ENCODE results near the gene MEF2C.
"Not testable (repeated sequence)": the region's sequence is repeated elsewhere in the genome, so short reads cannot be mapped to it uniquely, and the experiment has no call there.

Gene MEF2C

GRCh38 chr5:88883059-88883835 is at the start of gene MEF2C:
Gene MEF2C (minus strand): TSS chr5:88883184. CDS start chr5:88823788, 59,396 bp downstream.
- DNase-seq, result peak in 13 of 14 donors; percentile 14 to 87 (median 75)

- no peak for DNase-seq
Measured at GRCh38 chr5:88932541-88932940, 49.6 kb upstream of the MEF2C start.

GRCh38 chr5:88930335-88930734 is 47.4 kb upstream of the MEF2C start:
- DNase-seq, result no peak

GRCh38 chr5:88929385-88929784 is 46.4 kb upstream of the MEF2C start:
- DNase-seq, result no peak

GRCh38 chr5:88926774-88927173 is 43.8 kb upstream of the MEF2C start:
- DNase-seq, result no peak

GRCh38 chr5:88925692-88926490 is 42.9 kb upstream of the MEF2C start:
- DNase-seq, result no peak

GRCh38 chr5:88924330-88924657 is 41.3 kb upstream of the MEF2C start:
- no peak for DNase-seq

- DNase-seq, result no peak
Measured at GRCh38 chr5:88923623-88924329, 40.8 kb upstream of the MEF2C start.

- DNase-seq, result not testable (repeated sequence)
Measured at GRCh38 chr5:88912743-88913142, 29.8 kb upstream of the MEF2C start.

- DNase-seq, result not testable (repeated sequence)
Measured at GRCh38 chr5:88911059-88911572, 28.1 kb upstream of the MEF2C start.

- not testable (repeated sequence) for DNase-seq
Measured at GRCh38 chr5:88904478-88904877, 21.5 kb upstream of the MEF2C start.

- DNase-seq, result not testable (repeated sequence)
Measured at GRCh38 chr5:88903966-88904365, 21.0 kb upstream of the MEF2C start.

GRCh38 chr5:88901077-88901476 is 18.1 kb upstream of the MEF2C start:
- not testable (repeated sequence) for DNase-seq

GRCh38 chr5:88899096-88899737 is 16.2 kb upstream of the MEF2C start:
- no peak for DNase-seq

GRCh38 chr5:88897748-88898147 is 14.8 kb upstream of the MEF2C start:
- DNase-seq, result no peak

GRCh38 chr5:88895681-88896501 is 12.9 kb upstream of the MEF2C start:
- DNase-seq, result no peak

GRCh38 chr5:88892669-88893068 is 9.7 kb upstream of the MEF2C start:
- no peak for DNase-seq

GRCh38 chr5:88890070-88890781 is 7.2 kb upstream of the MEF2C start:
- no peak for DNase-seq

- peak in 13 of 14 donors; percentile 11 to 80 (median 55) for DNase-seq
Measured at GRCh38 chr5:88889189-88890069, 6.4 kb upstream of the MEF2C start.

GRCh38 chr5:88888848-88889188 is 5.8 kb upstream of the MEF2C start:
- peak in 1 of 14 donors; percentile 44 for DNase-seq
